Mucosa of rectum (tissue), 2 donors: ENCODE results near the gene RAD51B.
A peak's percentile ranks its signal among the peaks of the same experiment; 100 is the strongest.
"Not testable (repeated sequence)": the region's sequence is repeated elsewhere in the genome, so short reads cannot be mapped to it uniquely, and the experiment has no call there.

ENCODE experiments used
- H3K27ac ChIP-seq, 2 donors: one replicate each; pipeline ENCODE4 v1.7.0; 2013; ENCODE audit warnings: inconsistent platforms in 2 of 2, low read depth in 2 of 2, low read length in 2 of 2
- H3K27me3 ChIP-seq, 2 donors: one replicate each; pipeline ENCODE4 v1.7.0; 2013; ENCODE audit warnings: low read length in 2 of 2; ENCODE audit not compliant: control insufficient read depth in 2 of 2, insufficient read depth in 2 of 2
- H3K36me3 ChIP-seq, 2 donors: one replicate each; pipeline ENCODE4 v1.7.0; 2013; ENCODE audit warnings: low read length in 2 of 2; ENCODE audit not compliant: control insufficient read depth in 2 of 2, insufficient read depth in 2 of 2
- H3K4me1 ChIP-seq, 2 donors: one replicate each; pipeline ENCODE4 v1.7.0; 2013; ENCODE audit warnings: low read length in 2 of 2, mild to moderate bottlenecking in 1 of 2; ENCODE audit not compliant: control insufficient read depth in 2 of 2, insufficient read depth in 2 of 2
- H3K4me3 ChIP-seq, 2 donors: one replicate each; pipeline ENCODE4 v1.7.0; 2013; ENCODE audit warnings: low read length in 2 of 2
- H3K9ac ChIP-seq, 2 donors: one replicate each; pipeline ENCODE4 v1.7.0; 2013; ENCODE audit warnings: low read length in 2 of 2, low read depth in 1 of 2, mild to moderate bottlenecking in 1 of 2
- H3K9me3 ChIP-seq, 2 donors: one replicate each; pipeline ENCODE4 v1.7.0; 2013; ENCODE audit warnings: low read length in 2 of 2; ENCODE audit not compliant: control insufficient read depth in 2 of 2
- donor health status: healthy.
- donor health status: Normal muscosa, but diverticular disease.

The RAD51B gene

GRCh38 chr14:68211421-68211820 is 391.8 kb downstream of the RAD51B start:
- Histone ChIP-seq H3K4me3 (no peak overlapping the region), H3K9ac (no peak overlapping the region), H3K4me1 (peaks cover 6 to 12% of the 10 kb centered on the region in 2 donors), H3K9me3 (no peaks in the 10 kb centered on the region), H3K27ac (peak overlapping the region; percentile 62 to 68), H3K36me3 (no peaks in the 10 kb centered on the region), H3K27me3 (no peaks in the 10 kb centered on the region)

- Histone ChIP-seq H3K9ac (no peak overlapping the region), H3K9me3 (no peaks in the 10 kb centered on the region), H3K4me3 (no peak overlapping the region), H3K27me3 (no peaks in the 10 kb centered on the region), H3K36me3 (no peaks in the 10 kb centered on the region), H3K27ac (no peak overlapping the region), H3K4me1 (peaks cover 6 to 12% of the 10 kb centered on the region in 2 donors)
Observed at GRCh38 chr14:68211886-68212285, 392.3 kb downstream of the RAD51B start.

GRCh38 chr14:68212361-68212760 is 392.8 kb downstream of the RAD51B start:
- no peak overlapping the region for H3K27ac ChIP-seq
- H3K9me3 ChIP-seq = no peaks in the 10 kb centered on the region
- H3K4me3 ChIP-seq = no peak overlapping the region
- H3K27me3 ChIP-seq = no peaks in the 10 kb centered on the region
- no peak overlapping the region for H3K9ac ChIP-seq
- H3K36me3 ChIP-seq = no peaks in the 10 kb centered on the region
- H3K4me1 ChIP-seq = peaks cover 6 to 12% of the 10 kb centered on the region in 2 donors

GRCh38 chr14:68214431-68214830 is 394.9 kb downstream of the RAD51B start:
- Histone ChIP-seq H3K36me3 (no peaks in the 10 kb centered on the region), H3K27me3 (no peaks in the 10 kb centered on the region), H3K27ac (no peak overlapping the region), H3K4me3 (no peak overlapping the region), H3K9me3 (no peaks in the 10 kb centered on the region), H3K9ac (no peak overlapping the region), H3K4me1 (peaks cover 6 to 12% of the 10 kb centered on the region in 2 donors)

- Histone ChIP-seq H3K27me3 (no peaks in the 10 kb centered on the region), H3K4me3 (no peak overlapping the region), H3K9me3 (no peaks in the 10 kb centered on the region), H3K36me3 (no peaks in the 10 kb centered on the region), H3K4me1 (peaks cover under 1 to 5% of the 10 kb centered on the region in 2 donors), H3K27ac (no peak overlapping the region), H3K9ac (no peak overlapping the region)
Observed at GRCh38 chr14:68215629-68216028, 396.1 kb downstream of the RAD51B start.

- Histone ChIP-seq H3K9ac (no peak overlapping the region), H3K9me3 (no peaks in the 10 kb centered on the region), H3K36me3 (no peaks in the 10 kb centered on the region), H3K4me3 (no peak overlapping the region), H3K27ac (no peak overlapping the region), H3K27me3 (no peaks in the 10 kb centered on the region), H3K4me1 (peaks cover 0 to 1% of the 10 kb centered on the region in 2 donors)
Observed at GRCh38 chr14:68216079-68216478, 396.5 kb downstream of the RAD51B start.

GRCh38 chr14:68216957-68217356 is 397.4 kb downstream of the RAD51B start:
- no peak overlapping the region for H3K27ac ChIP-seq
- H3K27me3 ChIP-seq = no peaks in the 10 kb centered on the region
- no peak overlapping the region for H3K4me3 ChIP-seq
- H3K9me3 ChIP-seq = no peaks in the 10 kb centered on the region
- H3K4me1 ChIP-seq = no peaks in the 10 kb centered on the region
- H3K9ac ChIP-seq = no peak overlapping the region
- H3K36me3 ChIP-seq = no peaks in the 10 kb centered on the region

- Histone ChIP-seq H3K4me1 (no peaks in the 10 kb centered on the region), H3K27ac (no peak overlapping the region), H3K4me3 (no peak overlapping the region), H3K9me3 (no peaks in the 10 kb centered on the region), H3K27me3 (no peaks in the 10 kb centered on the region), H3K9ac (no peak overlapping the region), H3K36me3 (no peaks in the 10 kb centered on the region)
Observed at GRCh38 chr14:68217791-68218340, 398.3 kb downstream of the RAD51B start.

- H3K4me3 ChIP-seq = no peak overlapping the region
Observed at GRCh38 chr14:68219407-68219806, 399.8 kb downstream of the RAD51B start.

GRCh38 chr14:68221046-68221445 is 401.5 kb downstream of the RAD51B start:
- H3K9me3 ChIP-seq = not testable (repeated sequence)

More at GRCh38 chr14:68219407-68219806, 399.8 kb downstream of the RAD51B start:
- Histone ChIP-seq H3K9ac (no peak overlapping the region), H3K9me3 (no peaks in the 10 kb centered on the region), H3K27ac (no peak overlapping the region), H3K27me3 (no peaks in the 10 kb centered on the region), H3K36me3 (no peaks in the 10 kb centered on the region), H3K4me1 (no peaks in the 10 kb centered on the region)

GRCh38 chr14:68222154-68222553 is 402.6 kb downstream of the RAD51B start:
- Histone ChIP-seq H3K27me3 (no peaks in the 10 kb centered on the region), H3K4me1 (no peaks in the 10 kb centered on the region), H3K36me3 (no peaks in the 10 kb centered on the region), H3K9ac (no peak overlapping the region), H3K4me3 (no peak overlapping the region), H3K9me3 (no peaks in the 10 kb centered on the region), H3K27ac (no peak overlapping the region)

More at GRCh38 chr14:68221046-68221445, 401.5 kb downstream of the RAD51B start:
- H3K4me1 ChIP-seq, H3K36me3 ChIP-seq, H3K4me3 ChIP-seq, H3K9ac ChIP-seq, H3K27me3 ChIP-seq, H3K27ac ChIP-seq: not testable (repeated sequence)
